Activated CD8-positive, alpha-beta memory T cell treated with anti-CD3 and anti-CD28 coated beads, Interleukin-2, amount 50 U/mL, for 24 hours (primary cell): ENCODE data around the gene LENG8.
"Not testable (repeated sequence)": the region's sequence is repeated elsewhere in the genome, so short reads cannot be mapped to it uniquely, and the experiment has no call there.

Source experiments
- DNase-seq: peaks from one replicate; pipeline ENCODE4 v3.0.0-alpha.2; 2020; ENCODE audit errors: extremely low read depth

The LENG8 gene

GRCh38 chr19:54480051-54480450 lies 31.1 kb downstream of the LENG8 start:
- no peak for DNase-seq

DNA sequence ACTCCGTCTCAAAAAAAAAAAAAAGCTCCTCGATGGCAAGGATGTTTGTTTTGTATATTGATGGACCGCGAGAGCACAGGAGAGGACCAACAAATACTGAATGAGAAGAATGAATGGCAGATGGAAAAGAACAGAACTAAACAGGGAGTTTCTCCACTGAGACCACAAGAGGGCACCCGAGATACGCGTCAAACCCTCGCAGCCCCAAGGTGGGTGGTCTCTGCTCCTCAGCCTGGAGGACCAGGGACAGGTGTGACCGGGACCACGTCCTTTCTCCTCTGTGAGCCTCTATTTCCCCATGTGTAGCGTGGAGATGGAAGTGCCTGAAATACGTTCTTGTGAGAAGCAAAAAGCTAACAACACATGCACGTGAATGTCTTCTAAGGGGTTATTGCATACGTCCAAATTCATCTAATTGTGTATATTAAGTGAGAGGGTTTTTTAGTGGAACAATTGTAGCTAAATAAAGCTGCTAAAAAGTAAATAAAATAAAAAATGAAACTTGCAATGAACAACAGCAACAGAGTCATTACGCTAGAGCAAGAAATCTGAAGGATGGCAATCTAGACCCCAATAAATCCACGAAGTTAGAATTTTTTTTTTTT lies 32.4 kb downstream of the LENG8 start:
- no peak for DNase-seq

GRCh38 chr19:54482889-54483288 lies 33.9 kb downstream of the LENG8 start:
- DNase-seq = no peak

- DNase-seq = no peak
These were observed 35.5 kb downstream of the LENG8 start for GRCh38 chr19:54484451-54484850.

- no peak for DNase-seq
These were observed 36.9 kb downstream of the LENG8 start for GRCh38 chr19:54485851-54486250.

- DNase-seq = no peak
These were observed 40.3 kb downstream of the LENG8 start for GRCh38 chr19:54489341-54489740.

DNA sequence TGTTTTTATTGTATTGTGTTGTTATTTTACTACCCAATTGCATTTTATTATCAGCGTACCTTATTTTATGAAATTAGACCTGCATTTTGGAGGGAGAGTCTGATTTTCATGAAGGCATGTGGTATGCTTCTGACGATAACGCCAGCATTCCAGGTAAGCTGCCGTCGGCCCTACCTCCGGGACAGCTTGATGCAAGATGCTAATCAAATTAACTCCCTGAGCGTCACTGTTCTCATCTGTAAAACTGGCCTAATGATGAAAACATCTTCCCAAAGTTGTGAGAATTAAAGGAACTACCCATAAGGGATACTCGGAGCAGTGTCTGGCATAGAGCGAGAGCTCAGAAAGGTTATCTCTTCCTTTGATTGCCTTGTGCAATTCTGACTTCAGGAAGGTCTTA lies 40.8 kb downstream of the LENG8 start:
- no peak for DNase-seq

DNA sequence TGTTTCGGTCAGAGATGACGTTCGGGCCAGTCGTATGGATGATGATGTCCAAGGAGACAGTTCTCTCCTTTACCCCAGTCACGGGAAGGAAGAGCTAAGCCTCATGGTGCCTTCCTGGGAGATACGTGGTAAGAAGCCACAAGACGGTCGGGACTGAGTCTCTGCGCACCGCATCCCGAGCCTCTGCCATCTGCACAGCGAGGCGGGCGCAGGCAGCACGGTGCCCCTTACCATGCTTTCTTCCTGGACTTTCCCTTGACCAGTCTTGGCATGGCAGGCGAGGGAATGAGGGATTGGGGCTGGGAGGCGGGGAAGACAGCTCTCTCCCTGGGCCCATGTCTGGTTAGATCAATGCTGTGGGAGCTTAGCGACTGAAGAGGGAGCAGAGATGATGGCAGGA lies 43.6 kb downstream of the LENG8 start:
- DNase-seq = no peak

DNA sequence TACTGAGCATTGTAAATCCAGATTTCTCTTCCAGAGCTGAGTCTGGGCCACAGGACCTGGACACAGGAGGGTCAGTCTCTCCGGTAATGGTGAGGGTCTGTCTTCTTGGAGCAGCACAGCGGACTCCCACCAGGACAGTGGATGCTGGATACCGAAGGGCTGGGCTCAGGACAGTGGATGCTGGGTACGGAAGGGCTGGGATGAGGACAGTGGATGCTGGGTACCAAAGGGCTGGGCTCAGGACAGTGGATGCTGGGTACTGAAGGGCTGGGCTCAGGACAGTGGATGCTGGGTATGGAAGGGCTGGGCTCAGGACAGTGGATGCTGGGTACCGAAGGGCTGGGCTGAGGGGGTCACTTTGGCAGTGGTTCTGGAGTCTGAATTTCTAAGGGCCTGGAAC lies 44.1 kb downstream of the LENG8 start:
- not testable (repeated sequence) for DNase-seq

GRCh38 chr19:54493967-54494585 lies 45.1 kb downstream of the LENG8 start:
- no peak for DNase-seq

DNA sequence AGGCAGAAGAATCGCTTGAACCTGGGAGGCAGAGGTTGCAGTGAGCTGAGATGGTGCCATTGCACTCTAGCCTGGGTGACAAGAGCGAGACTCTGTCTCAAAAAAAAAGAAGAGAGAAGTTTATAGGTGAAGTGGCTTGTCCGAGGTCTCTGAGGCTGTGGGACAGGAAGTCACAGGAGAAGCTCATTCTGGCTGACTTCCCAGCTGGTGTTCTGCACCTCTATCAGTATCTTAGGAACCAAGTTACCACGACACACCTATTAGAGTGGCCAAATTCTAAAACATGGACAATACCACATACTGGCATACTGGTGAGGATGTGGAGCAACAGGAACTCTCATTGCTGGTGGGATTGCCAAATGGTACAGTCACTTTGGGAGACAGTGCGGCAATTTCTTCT lies 46.3 kb downstream of the LENG8 start:
- not testable (repeated sequence) for DNase-seq

DNA sequence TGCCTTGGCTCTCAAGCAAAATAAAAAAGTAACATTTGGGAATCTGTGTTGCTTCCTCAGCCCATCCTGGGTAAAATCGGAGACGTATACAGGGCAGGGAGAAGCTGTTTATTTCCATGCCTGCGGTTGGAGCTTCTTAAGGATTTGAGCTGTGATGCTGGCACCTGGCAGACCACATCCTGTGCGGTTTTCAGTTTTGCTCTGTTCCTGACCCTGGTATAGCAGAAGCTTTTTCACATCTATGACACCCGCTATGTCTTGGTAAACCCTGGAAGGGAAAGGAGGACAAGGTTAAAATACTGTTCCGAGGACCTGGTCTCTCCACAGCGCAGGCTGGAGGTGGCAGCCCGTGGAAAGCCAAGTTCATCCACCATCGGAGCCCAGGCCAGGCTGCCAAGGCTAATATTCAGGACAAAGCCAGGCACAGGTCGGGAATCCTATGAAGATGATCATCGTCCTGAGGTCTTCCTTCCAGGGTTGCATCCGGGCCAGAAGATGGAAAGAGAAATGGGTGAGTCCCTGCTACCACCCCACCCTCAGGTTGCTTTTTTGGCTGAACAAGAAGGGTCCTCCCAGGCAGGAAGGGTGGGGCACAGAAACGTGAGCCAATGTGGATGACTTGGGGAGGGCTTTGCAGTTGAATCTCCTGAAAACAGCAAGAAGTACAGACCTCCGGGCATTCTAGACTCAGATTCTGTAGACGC lies 48.9 kb downstream of the LENG8 start:
- not testable (repeated sequence) for DNase-seq

- not testable (repeated sequence) for DNase-seq
These were observed 49.4 kb downstream of the LENG8 start for GRCh38 chr19:54498451-54498772.

DNA sequence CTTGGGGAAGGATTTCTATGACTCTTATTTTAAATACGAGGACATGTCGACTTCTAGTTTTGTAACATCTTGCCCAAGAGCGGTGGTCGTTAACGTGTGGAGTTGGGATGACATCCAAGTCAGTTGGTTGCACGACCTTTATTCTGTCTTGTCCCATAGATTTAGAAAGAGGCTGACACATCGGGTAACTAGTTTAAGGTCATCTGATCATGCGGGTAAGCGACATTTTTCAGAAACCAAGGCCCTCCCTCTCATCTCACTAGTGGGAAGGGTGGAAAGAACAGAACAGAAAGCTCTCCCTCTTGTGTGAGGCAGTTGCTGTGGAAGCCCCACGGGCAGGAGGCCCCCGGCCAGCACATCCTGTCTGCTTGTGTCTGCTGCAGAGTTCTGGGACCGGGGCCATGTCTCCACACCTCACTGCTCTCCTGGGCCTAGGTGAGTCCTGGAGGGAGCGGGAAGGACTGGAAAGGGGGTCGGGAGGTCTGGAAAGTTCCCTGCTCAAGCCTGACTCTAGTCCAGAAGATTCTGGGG lies 53.6 kb downstream of the LENG8 start, which contains the start of gene LAIR2:
LAIR2 (plus strand) TSS at position 314 of the 531 bp plus-strand sequence; CDS start at position 402, 88 bp downstream.
- DNase-seq = no peak

DNA sequence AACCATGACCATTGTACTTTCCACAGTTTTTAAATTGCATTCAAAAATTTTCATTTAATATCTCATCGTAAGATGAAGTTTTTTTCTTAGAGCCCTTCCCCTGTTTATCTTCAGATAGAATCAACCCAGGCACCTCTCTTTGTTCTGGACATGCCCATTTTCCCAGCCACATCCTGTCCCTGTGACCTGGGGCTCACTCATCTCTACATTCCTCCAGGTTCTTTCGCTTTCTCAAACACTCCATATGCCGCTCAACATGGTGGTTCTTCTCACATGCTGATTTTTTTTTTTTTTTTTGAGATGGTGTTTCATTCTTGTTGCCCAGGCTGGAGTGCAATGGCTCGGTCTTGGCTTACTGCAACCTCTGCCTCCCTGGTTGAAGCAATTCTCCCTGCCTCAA lies 56.5 kb downstream of the LENG8 start:
- DNase-seq = not testable (repeated sequence)

DNA sequence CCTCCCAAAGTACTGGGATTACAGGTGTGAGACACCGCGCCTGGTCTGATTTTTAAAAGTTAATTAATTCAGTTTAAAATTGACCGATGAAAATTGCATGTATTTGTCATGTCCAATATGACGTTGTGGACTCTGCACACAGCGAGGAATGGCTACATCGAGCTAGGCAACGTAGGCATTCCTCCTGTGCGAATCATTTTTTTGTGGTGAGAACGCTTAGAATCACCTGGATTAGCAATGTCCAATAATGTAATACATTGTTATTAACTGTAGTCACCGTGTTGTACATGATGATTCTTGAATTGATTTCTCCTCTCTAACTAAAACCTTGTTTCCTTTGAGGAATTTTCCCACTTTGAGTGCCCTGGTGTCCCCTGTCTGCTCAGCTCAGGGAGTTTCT lies 57.1 kb downstream of the LENG8 start:
- DNase-seq = no peak

- DNase-seq = not testable (repeated sequence)
These were observed 58.2 kb downstream of the LENG8 start for GRCh38 chr19:54507038-54507717.

GRCh38 chr19:54507824-54508223 lies 58.8 kb downstream of the LENG8 start:
- no peak for DNase-seq

DNA sequence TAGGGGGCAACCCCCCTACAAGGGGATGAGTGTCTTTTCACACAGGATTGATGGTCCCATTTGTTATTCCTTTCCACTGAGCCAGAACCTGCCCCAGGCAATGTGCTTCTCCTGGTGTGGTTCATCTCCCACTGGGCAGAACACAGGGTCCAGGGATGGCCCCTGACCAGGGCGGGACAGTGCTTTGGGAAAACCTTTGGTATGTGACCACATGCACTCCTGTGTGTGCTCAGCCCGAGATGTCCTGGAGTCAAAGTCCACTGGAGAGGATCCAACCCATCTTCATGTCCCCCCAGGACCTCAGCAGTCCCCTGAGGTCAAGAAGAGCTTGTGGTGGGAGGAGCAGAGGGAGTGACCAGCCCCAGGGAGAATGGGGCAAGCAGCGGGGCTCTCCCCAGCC lies 59.5 kb downstream of the LENG8 start:
- not testable (repeated sequence) for DNase-seq

DNA sequence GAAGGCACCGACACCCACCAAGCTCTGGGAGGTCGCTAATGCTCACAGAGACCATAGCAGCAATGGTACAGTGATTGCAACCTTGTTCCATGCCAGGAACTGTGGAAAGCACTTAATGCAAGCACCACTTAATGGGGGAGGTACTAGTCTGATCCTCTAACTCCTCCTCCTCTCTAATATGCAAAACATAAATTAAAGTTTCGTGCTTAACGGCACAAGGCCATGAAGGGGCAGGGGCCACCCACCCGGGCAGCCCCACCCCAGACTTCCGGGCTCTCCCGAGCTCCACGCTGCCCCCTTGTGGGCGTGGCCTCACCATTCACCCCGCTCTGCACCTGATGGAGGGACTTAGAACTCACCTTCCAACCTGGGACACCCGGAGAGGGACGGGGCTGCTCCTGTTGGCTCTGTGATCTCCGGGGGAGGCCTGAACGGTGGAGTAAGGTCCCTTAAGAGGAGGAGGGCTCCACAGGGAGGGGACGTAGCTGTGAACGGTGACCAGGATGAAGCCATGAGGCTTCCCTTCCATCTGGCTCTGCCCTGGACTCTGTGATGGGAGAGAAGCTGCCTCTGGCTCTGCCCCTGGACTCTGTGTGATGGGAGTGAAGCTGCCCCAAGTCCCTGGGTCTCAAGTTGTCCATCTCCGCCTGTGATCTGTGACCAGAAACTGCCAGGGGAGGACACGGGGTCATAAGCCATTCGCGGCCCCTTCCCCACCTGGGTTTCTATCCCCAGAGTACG lies 60.4 kb downstream of the LENG8 start:
- DNase-seq = not testable (repeated sequence)
